ENCODE results near the gene PPP1R1C.

Gene PPP1R1C

GRCh38 chr2:181985632-181986205, at the start of gene PPP1R1C:
PPP1R1C (plus strand) TSS chr2:181985853; CDS start chr2:181986111, 258 bp downstream.
- TF ChIP-seq CTCF (IDR thresholded peaks at IDR 0.05; ENCODE audit: extremely low read depth, missing control alignments), result no peak
- DNase-seq (ENCODE audit: low spot score), result no peak

- DNase-seq (ENCODE audit: low spot score), result no peak
- no peak for TF ChIP-seq CTCF (IDR thresholded peaks at IDR 0.05; ENCODE audit: extremely low read depth, missing control alignments)
These were observed 48.2 kb upstream of the PPP1R1C start for GRCh38 chr2:181937473-181937872.

- no peak for DNase-seq (ENCODE audit: low spot score)
- TF ChIP-seq CTCF (IDR thresholded peaks at IDR 0.05; ENCODE audit: extremely low read depth, missing control alignments), result no peak
These were observed 42.1 kb upstream of the PPP1R1C start for GRCh38 chr2:181943411-181944124.

GRCh38 chr2:181944164-181944913, 41.3 kb upstream of the PPP1R1C start:
- TF ChIP-seq CTCF (IDR thresholded peaks at IDR 0.05; ENCODE audit: extremely low read depth, missing control alignments), result no peak
- no peak for DNase-seq (ENCODE audit: low spot score)

GRCh38 chr2:181944914-181945291, 40.8 kb upstream of the PPP1R1C start:
- no peak for DNase-seq (ENCODE audit: low spot score)
- no peak for TF ChIP-seq CTCF (IDR thresholded peaks at IDR 0.05; ENCODE audit: extremely low read depth, missing control alignments)

- TF ChIP-seq CTCF (IDR thresholded peaks at IDR 0.05; ENCODE audit: extremely low read depth, missing control alignments), result no peak
- no peak for DNase-seq (ENCODE audit: low spot score)
These were observed 39.1 kb upstream of the PPP1R1C start for GRCh38 chr2:181946444-181947127.

Data from GM20000 (cell line).